WTC11 (cell line): ENCODE results near the gene KAT8. TPM values are rescaled to one million over a fixed set of nuclear protein-coding genes. Genes with fewer than 3 reads are reported as not detected.

Experiments used
- ESRRA ChIP-seq: sonication (generic); formaldehyde crosslinking; IDR thresholded peaks from 2 replicates; pipeline ENCODE4 v1.8.1; 2022; ENCODE audit warnings: mild to moderate bottlenecking, missing genetic modification reagents, borderline replicate concordance
- GABPB1 ChIP-seq: sonication (generic); formaldehyde crosslinking; IDR thresholded peaks from 2 replicates; pipeline ENCODE4 v1.8.1; 2023; ENCODE audit warnings: mild to moderate bottlenecking, missing genetic modification reagents
- NFATC4 ChIP-seq: fragments of 250-450 bp; sonication (Bioruptor Pico); IDR thresholded peaks from 2 replicates; pipeline ENCODE4 v1.9.0; 2021; ENCODE audit warnings: mild to moderate bottlenecking
- RELA ChIP-seq: sonication (generic); formaldehyde crosslinking; IDR thresholded peaks from 2 replicates; pipeline ENCODE4 v1.8.1; 2022; ENCODE audit warnings: missing genetic modification reagents, mild to moderate bottlenecking, borderline replicate concordance
- SP1 ChIP-seq: sonication (generic); formaldehyde crosslinking; conservative IDR thresholded peaks from 2 replicates; pipeline ENCODE4 v1.8.1; 2022; ENCODE audit warnings: missing genetic modification reagents
- TEAD4 ChIP-seq: sonication (generic); formaldehyde crosslinking; IDR thresholded peaks from 2 replicates; pipeline ENCODE4 v1.8.0; 2022; ENCODE audit warnings: mild to moderate bottlenecking, missing genetic modification reagents
- ZNF219 ChIP-seq: sonication (generic); formaldehyde crosslinking; IDR thresholded peaks from 2 replicates; pipeline ENCODE4 v1.8.0; 2023; ENCODE audit warnings: missing genetic modification reagents, mild to moderate bottlenecking, borderline replicate concordance
- ZNF232 ChIP-seq: sonication (generic); formaldehyde crosslinking; IDR thresholded peaks from 2 replicates; pipeline ENCODE4 v1.8.0; 2022; ENCODE audit warnings: mild to moderate bottlenecking, missing genetic modification reagents
- ZNF416 ChIP-seq: fragments of 250-450 bp; sonication (Bioruptor Pico); IDR thresholded peaks from 2 replicates; pipeline ENCODE4 v1.9.0; 2021; ENCODE audit warnings: mild to moderate bottlenecking, inconsistent platforms
- total RNA-seq: library from RNA; stranded (reverse); gene quantifications from 3 replicates; pipeline ENCODE4 v1.2.3, GENCODE V29; 2021
- TF ChIP-seq, protein P1 (sequence below): sonication (generic); formaldehyde crosslinking; IDR thresholded peaks from 2 replicates; pipeline ENCODE4 v1.8.1; 2023; ENCODE audit warnings: mild to moderate bottlenecking, missing genetic modification reagents
- TF ChIP-seq, protein P2 (sequence below): fragments of 250-450 bp; sonication (Bioruptor Pico); IDR thresholded peaks from 2 replicates; pipeline ENCODE4 v1.8.0; 2021; ENCODE audit warnings: mild to moderate bottlenecking
- TF ChIP-seq, protein P3 (sequence below): sonication (generic); formaldehyde crosslinking; IDR thresholded peaks from 2 replicates; pipeline ENCODE4 v1.8.0; 2023; ENCODE audit warnings: missing genetic modification reagents
- TF ChIP-seq, protein P4 (sequence below): sonication (generic); formaldehyde crosslinking; conservative IDR thresholded peaks from 2 replicates; pipeline ENCODE4 v1.8.1; 2022; ENCODE audit warnings: mild to moderate bottlenecking, missing genetic modification reagents

The KAT8 gene
- total RNA-seq, 1 experiment from 2014 or later, result 70.8 TPM

DNA sequence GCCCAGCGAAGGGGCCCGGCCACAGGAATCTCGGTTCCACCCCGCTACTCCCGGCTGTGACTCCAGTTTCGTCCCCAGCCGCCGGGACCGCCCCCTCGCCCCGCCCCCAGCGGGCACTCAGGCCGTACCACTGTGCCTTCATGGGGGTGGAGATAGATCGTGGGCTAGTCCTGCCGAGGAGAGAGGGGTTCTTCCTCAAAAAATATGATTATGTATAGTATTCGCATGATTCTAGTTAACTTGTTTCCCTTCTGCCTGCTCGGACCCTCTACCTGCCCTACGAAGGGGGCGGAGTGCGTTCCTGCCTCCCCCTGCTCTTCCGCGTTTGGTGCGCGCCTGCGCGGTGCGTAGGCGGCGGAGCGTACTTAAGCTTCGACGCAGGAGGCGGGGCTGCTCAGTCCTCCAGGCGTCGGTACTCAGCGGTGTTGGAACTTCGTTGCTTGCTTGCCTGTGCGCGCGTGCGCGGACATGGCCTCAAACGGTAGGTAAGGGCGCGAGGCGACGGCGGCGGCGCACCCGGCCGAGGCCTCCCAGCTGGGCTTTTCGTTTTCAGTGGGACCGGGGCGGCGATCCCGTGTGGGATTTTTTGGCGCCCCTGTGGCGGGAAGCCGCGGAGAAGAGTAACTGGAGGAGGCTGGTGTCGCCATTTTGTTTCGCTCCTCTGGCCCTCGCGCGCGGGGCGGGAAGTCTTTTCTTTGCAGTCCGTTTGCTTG, 62.4 kb downstream of the KAT8 start, which contains the start of gene FUS (continued):
- TF ChIP-seq, protein P1, sequence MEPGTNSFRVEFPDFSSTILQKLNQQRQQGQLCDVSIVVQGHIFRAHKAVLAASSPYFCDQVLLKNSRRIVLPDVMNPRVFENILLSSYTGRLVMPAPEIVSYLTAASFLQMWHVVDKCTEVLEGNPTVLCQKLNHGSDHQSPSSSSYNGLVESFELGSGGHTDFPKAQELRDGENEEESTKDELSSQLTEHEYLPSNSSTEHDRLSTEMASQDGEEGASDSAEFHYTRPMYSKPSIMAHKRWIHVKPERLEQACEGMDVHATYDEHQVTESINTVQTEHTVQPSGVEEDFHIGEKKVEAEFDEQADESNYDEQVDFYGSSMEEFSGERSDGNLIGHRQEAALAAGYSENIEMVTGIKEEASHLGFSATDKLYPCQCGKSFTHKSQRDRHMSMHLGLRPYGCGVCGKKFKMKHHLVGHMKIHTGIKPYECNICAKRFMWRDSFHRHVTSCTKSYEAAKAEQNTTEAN (CRISPR knock-in tag), result peak; percentile 28; the same call in 1 of the 2 replicates
- TF ChIP-seq, protein P2, sequence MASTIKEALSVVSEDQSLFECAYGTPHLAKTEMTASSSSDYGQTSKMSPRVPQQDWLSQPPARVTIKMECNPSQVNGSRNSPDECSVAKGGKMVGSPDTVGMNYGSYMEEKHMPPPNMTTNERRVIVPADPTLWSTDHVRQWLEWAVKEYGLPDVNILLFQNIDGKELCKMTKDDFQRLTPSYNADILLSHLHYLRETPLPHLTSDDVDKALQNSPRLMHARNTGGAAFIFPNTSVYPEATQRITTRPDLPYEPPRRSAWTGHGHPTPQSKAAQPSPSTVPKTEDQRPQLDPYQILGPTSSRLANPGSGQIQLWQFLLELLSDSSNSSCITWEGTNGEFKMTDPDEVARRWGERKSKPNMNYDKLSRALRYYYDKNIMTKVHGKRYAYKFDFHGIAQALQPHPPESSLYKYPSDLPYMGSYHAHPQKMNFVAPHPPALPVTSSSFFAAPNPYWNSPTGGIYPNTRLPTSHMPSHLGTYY, result peak; percentile 81
- TF ChIP-seq, protein P3, sequence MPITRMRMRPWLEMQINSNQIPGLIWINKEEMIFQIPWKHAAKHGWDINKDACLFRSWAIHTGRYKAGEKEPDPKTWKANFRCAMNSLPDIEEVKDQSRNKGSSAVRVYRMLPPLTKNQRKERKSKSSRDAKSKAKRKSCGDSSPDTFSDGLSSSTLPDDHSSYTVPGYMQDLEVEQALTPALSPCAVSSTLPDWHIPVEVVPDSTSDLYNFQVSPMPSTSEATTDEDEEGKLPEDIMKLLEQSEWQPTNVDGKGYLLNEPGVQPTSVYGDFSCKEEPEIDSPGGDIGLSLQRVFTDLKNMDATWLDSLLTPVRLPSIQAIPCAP (CRISPR knock-in tag), result peak; percentile 45; the same call in 1 of the 2 replicates
- TF ChIP-seq ZNF219 (CRISPR knock-in tag) (peak; percentile 19; the same call in 1 of the 2 replicates), SP1 (peak; percentile 82), NFATC4 (CRISPR knock-in tag) (peak; percentile 88), ZNF232 (peak; percentile 58; the same call in 1 of the 2 replicates), ZNF416 (CRISPR knock-in tag) (peak; percentile 87; the same call in 1 of the 2 replicates), ESRRA (CRISPR knock-in tag) (peak; percentile 65; the same call in 1 of the 2 replicates), GABPB1 (peak; percentile 45), TEAD4 (CRISPR knock-in tag) (peak; percentile 15; the same call in 1 of the 2 replicates), RELA (CRISPR knock-in tag) (0 out of 2 replicates have a peak, but pooled peaks have one; percentile 63)
- TF ChIP-seq, protein P4, sequence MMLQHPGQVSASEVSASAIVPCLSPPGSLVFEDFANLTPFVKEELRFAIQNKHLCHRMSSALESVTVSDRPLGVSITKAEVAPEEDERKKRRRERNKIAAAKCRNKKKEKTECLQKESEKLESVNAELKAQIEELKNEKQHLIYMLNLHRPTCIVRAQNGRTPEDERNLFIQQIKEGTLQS, result 0 out of 2 replicates have a peak, but pooled peaks have one; percentile 66

Other genes starting within 250 kb of the KAT8 start
- 18.3 to 20.3 TPM (median 18.7 TPM) in 3 replicates for gene BCL7C, start 223.6 kb upstream of the KAT8 start, total RNA-seq
- gene CTF1, start 221.1 kb upstream of the KAT8 start, total RNA-seq, result 1.4 to 1.9 TPM (median 1.6 TPM) in 3 replicates
- 79.0 to 84.9 TPM (median 84.3 TPM) in 3 replicates for gene FBXL19, start 194.1 kb upstream of the KAT8 start, total RNA-seq
- gene ORAI3, start 168.6 kb upstream of the KAT8 start, total RNA-seq, result 10.8 to 13.5 TPM (median 13.2 TPM) in 3 replicates
- 29.3 to 31.1 TPM (median 29.4 TPM) in 3 replicates for gene SETD1A, start 159.9 kb upstream of the KAT8 start, total RNA-seq
- 4.1 to 4.5 TPM (median 4.5 TPM) in 3 replicates for gene HSD3B7, start 132.5 kb upstream of the KAT8 start, total RNA-seq
- gene STX1B, start 107.0 kb upstream of the KAT8 start, total RNA-seq, result 15.9 to 20.5 TPM (median 19.9 TPM) in 3 replicates
- 31.3 to 38.4 TPM (median 32.5 TPM) in 3 replicates for gene STX4, start 84.1 kb upstream of the KAT8 start, total RNA-seq
- gene ZNF668, start 43.4 kb upstream of the KAT8 start, total RNA-seq, result 13.5 to 17.3 TPM (median 16.6 TPM) in 3 replicates
- gene ZNF646, start 43.2 kb upstream of the KAT8 start, total RNA-seq, result 26.7 to 29.3 TPM (median 29.1 TPM) in 3 replicates
- gene PRSS53, start 28.7 kb upstream of the KAT8 start, total RNA-seq, result 2.5 to 4.9 TPM (median 4.1 TPM) in 3 replicates
- gene VKORC1, start 22.9 kb upstream of the KAT8 start, total RNA-seq, result 85.7 to 114 TPM (median 110 TPM) in 3 replicates
- 58.3 to 71.3 TPM (median 69.3 TPM) in 3 replicates for gene BCKDK, start 9.3 kb upstream of the KAT8 start, total RNA-seq
- 78.8 to 127 TPM (median 127 TPM) in 3 replicates for gene PRSS8, start 18.1 kb downstream of the KAT8 start, total RNA-seq
- 0.48 to 1.5 TPM (median 1.3 TPM) in 3 replicates for gene PRSS36, start 32.4 kb downstream of the KAT8 start, total RNA-seq
- 631 to 770 TPM (median 679 TPM) in 3 replicates for gene FUS, start 62.5 kb downstream of the KAT8 start, total RNA-seq
- 35.2 to 45.5 TPM (median 42.4 TPM) in 3 replicates for gene PYCARD, start 85.1 kb downstream of the KAT8 start, total RNA-seq
- gene TRIM72, start 96.5 kb downstream of the KAT8 start, total RNA-seq, result 1.8 to 2.5 TPM (median 2.4 TPM) in 3 replicates
- gene PYDC1, start 99.5 kb downstream of the KAT8 start, total RNA-seq, result 1.9 to 9.5 TPM (median 6.1 TPM) in 3 replicates
- gene ITGAM, start 142.3 kb downstream of the KAT8 start, total RNA-seq, result 0.82 to 1.1 TPM (median 0.94 TPM) in 3 replicates
- 0.25 to 0.33 TPM (median 0.32 TPM) in 3 replicates for gene ITGAX, start 237.5 kb downstream of the KAT8 start, total RNA-seq